Smooth muscle cell (in vitro differentiated cells): ENCODE measurements around the gene FAM193A. TPM values are rescaled to one million over a fixed set of nuclear protein-coding genes. Genes with fewer than 3 reads are reported as not detected.
"Not testable (repeated sequence)": the region's sequence is repeated elsewhere in the genome, so short reads cannot be mapped to it uniquely, and the experiment has no call there.

Source experiments
- DNase-seq: peaks from one replicate; lab custom pipeline; 2025; ENCODE audit not compliant: unreplicated experiment; lab: John Stamatoyannopoulos, UW
- H2AFZ ChIP-seq: fragments of 200-600 bp; sonication (generic); 2 replicates; pipeline ENCODE4 v1.6.0; 2016; ENCODE audit warnings: antibody characterized with exemption, low read depth, mild to moderate bottlenecking
- H3F3A ChIP-seq: fragments of 200-600 bp; sonication (generic); 2 replicates; pipeline ENCODE4 v1.6.0; 2017; ENCODE audit warnings: antibody characterized with exemption, low read depth
- H3K27ac ChIP-seq: fragments of 200-600 bp; sonication (generic); 2 replicates; pipeline ENCODE4 v1.5.1; 2016; ENCODE audit warnings: low read depth, mild to moderate bottlenecking
- H3K27me3 ChIP-seq: fragments of 200-600 bp; sonication (generic); 2 replicates; pipeline ENCODE4 v1.6.1; 2016; ENCODE audit warnings: low read depth, mild to moderate bottlenecking
- H3K36me3 ChIP-seq: fragments of 200-600 bp; sonication (generic); 2 replicates; pipeline ENCODE4 v1.5.1; 2016; ENCODE audit warnings: low read depth
- H3K4me1 ChIP-seq: fragments of 200-600 bp; sonication (generic); 2 replicates; pipeline ENCODE4 v1.5.1; 2016; ENCODE audit warnings: low read depth
- H3K4me2 ChIP-seq: fragments of 200-600 bp; sonication (generic); 2 replicates; pipeline ENCODE4 v1.6.0; 2016; ENCODE audit warnings: mild to moderate bottlenecking
- H3K4me3 ChIP-seq: fragments of 200-600 bp; sonication (generic); 2 replicates; pipeline ENCODE4 v1.5.1; 2016; ENCODE audit warnings: mild to moderate bottlenecking
- H3K79me2 ChIP-seq: fragments of 200-600 bp; sonication (generic); 2 replicates; pipeline ENCODE4 v1.6.0; 2016; ENCODE audit warnings: low read depth, mild to moderate bottlenecking
- H3K9ac ChIP-seq: fragments of 200-600 bp; sonication (generic); 2 replicates; pipeline ENCODE4 v1.6.0; 2016; ENCODE audit warnings: low read depth
- H3K9me3 ChIP-seq: fragments of 200-600 bp; sonication (generic); replicated peaks from 2 replicates; pipeline ENCODE4 v1.5.1; 2016; ENCODE audit warnings: low read depth
- H4K20me1 ChIP-seq: fragments of 200-600 bp; sonication (generic); 2 replicates; pipeline ENCODE4 v1.6.0; 2016; ENCODE audit warnings: low read depth
- CTCF ChIP-seq: fragments of 200-600 bp; sonication (generic); IDR thresholded peaks from 2 replicates; pipeline ENCODE4 v1.5.1; 2017; ENCODE audit warnings: borderline replicate concordance, mild to moderate bottlenecking, antibody characterized with exemption; ENCODE audit not compliant: insufficient read depth, poor library complexity, severe bottlenecking
- WGBS: methylation state at CpG from one replicate; pipeline ENCODE4 v1.1.7; 2016; ENCODE audit warnings: low lambda C conversion rate; 5-methylcytosine and 5-hydroxymethylcytosine counted together
- polyA plus RNA-seq: library from polyadenylated mRNA; unstranded; fragments of >200 nt; fragmentation: Nextera tagmentation; extraction: Ambion mirVana; gene quantifications from 2 replicates; pipeline ENCODE4 v1.2.1, GENCODE V29; 2016
- total RNA-seq: library from RNA; depleted of rRNA; stranded (reverse); fragments of >200 nt; gene quantifications from 2 replicates; pipeline ENCODE4 v1.2.3, GENCODE V29; 2014

Gene FAM193A
- total and polyA plus RNA-seq, 2 experiments from 2014 or later, result 8.3 to 12.2 TPM

- no peak for DNase-seq
- no peaks in the 10 kb centered on the region for H3F3A ChIP-seq
- peaks cover 51% of the 10 kb centered on the region for H4K20me1 ChIP-seq
- no peak for TF ChIP-seq CTCF
- no peaks in the 10 kb centered on the region for H3K4me1 ChIP-seq
- no peak overlapping the region for H3K4me2 ChIP-seq
- no peak overlapping the region for H3K9ac ChIP-seq
- H3K9me3 ChIP-seq, result no peaks in the 10 kb centered on the region
- H2AFZ ChIP-seq, result no peak overlapping the region
- H3K27me3 ChIP-seq, result no peaks in the 10 kb centered on the region
- peaks cover 18% of the 10 kb centered on the region for H3K79me2 ChIP-seq
- WGBS, result 96% methylated on average over 13 of the region's 13 CpGs
- no peak overlapping the region for H3K4me3 ChIP-seq
- H3K27ac ChIP-seq, result no peak overlapping the region
- no peaks in the 10 kb centered on the region for H3K36me3 ChIP-seq
Measured at GRCh38 chr4:2510351-2511259, 25.8 kb upstream of the FAM193A start.

- H3F3A ChIP-seq, result no peaks in the 10 kb centered on the region
- no peak for TF ChIP-seq CTCF
- no peaks in the 10 kb centered on the region for H3K4me1 ChIP-seq
- H3K27me3 ChIP-seq, result no peaks in the 10 kb centered on the region
- no peak overlapping the region for H2AFZ ChIP-seq
- no peaks in the 10 kb centered on the region for H3K9me3 ChIP-seq
- no peak overlapping the region for H3K27ac ChIP-seq
- peaks cover 18% of the 10 kb centered on the region for H3K79me2 ChIP-seq
- H3K4me2 ChIP-seq, result no peak overlapping the region
- no peaks in the 10 kb centered on the region for H3K36me3 ChIP-seq
- no peak overlapping the region for H3K4me3 ChIP-seq
- peaks cover 40% of the 10 kb centered on the region for H4K20me1 ChIP-seq
- no peak overlapping the region for H3K9ac ChIP-seq
- DNase-seq, result no peak
- 85% methylated on average over 9 of the region's 9 CpGs for WGBS
Measured at GRCh38 chr4:2511645-2512131, 24.8 kb upstream of the FAM193A start.

GRCh38 chr4:2512396-2513135 is 23.9 kb upstream of the FAM193A start:
- no peak overlapping the region for H2AFZ ChIP-seq
- WGBS, result 95% methylated on average over 15 of the region's 15 CpGs
- H3F3A ChIP-seq, result no peaks in the 10 kb centered on the region
- no peak overlapping the region for H3K9ac ChIP-seq
- H3K79me2 ChIP-seq, result peaks cover 10% of the 10 kb centered on the region
- H3K9me3 ChIP-seq, result no peaks in the 10 kb centered on the region
- no peak overlapping the region for H3K4me3 ChIP-seq
- H3K36me3 ChIP-seq, result no peaks in the 10 kb centered on the region
- no peak for TF ChIP-seq CTCF
- peaks cover 31% of the 10 kb centered on the region for H4K20me1 ChIP-seq
- H3K4me1 ChIP-seq, result no peaks in the 10 kb centered on the region
- no peak overlapping the region for H3K27ac ChIP-seq
- no peaks in the 10 kb centered on the region for H3K27me3 ChIP-seq
- no peak overlapping the region for H3K4me2 ChIP-seq
- no peak for DNase-seq

DNA sequence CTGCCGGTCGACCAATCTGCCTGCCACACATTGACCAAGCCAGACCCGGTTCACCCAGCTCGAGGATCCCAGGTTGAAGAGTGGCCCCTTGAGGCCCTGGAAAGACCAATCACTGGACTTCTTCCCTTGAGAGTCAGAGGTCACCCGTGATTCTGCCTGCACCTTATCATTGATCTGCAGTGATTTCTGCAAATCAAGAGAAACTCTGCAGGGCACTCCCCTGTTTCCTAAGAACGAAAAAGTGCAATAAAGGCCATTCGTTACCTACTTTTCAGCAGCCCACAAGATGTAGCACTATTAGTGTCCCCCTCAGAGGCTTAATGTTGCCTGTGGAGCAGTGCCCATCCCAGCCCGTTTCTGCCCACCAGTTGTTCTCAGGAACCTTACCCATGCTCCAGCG is 22.3 kb upstream of the FAM193A start:
- not testable (repeated sequence) for H3K27me3 ChIP-seq, H3K4me2 ChIP-seq, H3K36me3 ChIP-seq, H3F3A ChIP-seq, H3K9ac ChIP-seq, H3K9me3 ChIP-seq, DNase-seq, H3K4me3 ChIP-seq, H3K79me2 ChIP-seq, H3K27ac ChIP-seq, H3K4me1 ChIP-seq, H2AFZ ChIP-seq
- H4K20me1 ChIP-seq, result peaks cover 18% of the 10 kb centered on the region
- WGBS, result 97% methylated on average over 9 of the region's 9 CpGs

- H3K4me1 ChIP-seq, DNase-seq, H3K4me3 ChIP-seq, H2AFZ ChIP-seq, H3F3A ChIP-seq, H3K79me2 ChIP-seq, H3K9me3 ChIP-seq, H3K4me2 ChIP-seq, H3K27me3 ChIP-seq, H3K9ac ChIP-seq, H3K27ac ChIP-seq, H3K36me3 ChIP-seq: not testable (repeated sequence)
- H4K20me1 ChIP-seq, result peaks cover 10% of the 10 kb centered on the region
- WGBS, result 98% methylated on average over 11 of the region's 11 CpGs
Measured at GRCh38 chr4:2514944-2515343, 21.5 kb upstream of the FAM193A start.
